HG03066 (cell line): ENCODE data around the gene ATP1B3.
"Not testable (repeated sequence)": the region's sequence is repeated elsewhere in the genome, so short reads cannot be mapped to it uniquely, and the experiment has no call there.

Source experiments
- ATAC-seq: cut with Tn5 transposase; IDR thresholded peaks from one replicate; pipeline ENCODE4 v1.9.1; 2021; ENCODE audit warnings: low read depth; ENCODE audit not compliant: unreplicated experiment

Gene ATP1B3

DNA sequence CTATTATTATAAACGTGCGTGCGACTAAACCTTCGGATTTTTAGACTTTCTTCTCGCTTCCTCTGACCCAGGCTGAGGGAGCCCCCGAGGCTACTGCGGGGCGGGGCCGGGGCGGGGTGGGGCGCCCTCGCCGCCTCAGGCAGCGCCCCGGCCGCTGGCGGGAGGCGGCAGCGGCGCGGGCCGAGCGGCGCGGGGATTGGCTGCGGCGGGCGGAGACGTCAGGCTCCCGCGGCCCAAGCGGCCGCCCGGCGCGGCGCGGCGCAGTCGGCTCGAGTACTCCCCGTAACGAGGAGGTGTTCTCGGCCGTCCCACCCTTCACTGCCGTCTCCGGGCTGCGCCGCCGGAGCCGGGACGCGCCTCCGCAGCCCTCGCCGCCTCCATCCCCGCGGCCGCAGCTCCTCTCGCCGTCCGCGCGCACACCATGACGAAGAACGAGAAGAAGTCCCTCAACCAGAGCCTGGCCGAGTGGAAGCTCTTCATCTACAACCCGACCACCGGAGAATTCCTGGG is at the start of gene ATP1B3:
Gene ATP1B3 (plus strand): TSS at position 263 of the 510 bp plus-strand sequence. CDS start 159 bp downstream, at position 422.
- ATAC-seq: peak; percentile 63

DNA sequence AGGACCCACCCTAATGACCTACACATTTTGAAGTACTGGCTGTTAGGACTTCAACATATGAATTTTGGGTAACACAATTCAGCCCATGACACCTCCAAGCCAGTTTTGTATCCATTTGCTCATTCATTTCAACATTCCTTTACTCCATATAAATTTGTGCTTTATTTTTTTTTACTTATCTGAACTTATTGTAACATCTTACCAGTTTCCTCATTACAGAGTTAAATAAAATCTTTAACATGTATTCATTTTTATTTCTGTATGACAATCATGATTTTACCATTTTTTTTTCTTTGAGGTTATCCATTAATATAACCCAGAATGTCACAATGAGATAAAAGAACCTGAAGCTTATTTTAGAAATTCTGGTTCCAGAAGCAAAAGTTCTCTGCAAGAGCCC is 48.0 kb upstream of the ATP1B3 start:
- ATAC-seq: no peak

DNA sequence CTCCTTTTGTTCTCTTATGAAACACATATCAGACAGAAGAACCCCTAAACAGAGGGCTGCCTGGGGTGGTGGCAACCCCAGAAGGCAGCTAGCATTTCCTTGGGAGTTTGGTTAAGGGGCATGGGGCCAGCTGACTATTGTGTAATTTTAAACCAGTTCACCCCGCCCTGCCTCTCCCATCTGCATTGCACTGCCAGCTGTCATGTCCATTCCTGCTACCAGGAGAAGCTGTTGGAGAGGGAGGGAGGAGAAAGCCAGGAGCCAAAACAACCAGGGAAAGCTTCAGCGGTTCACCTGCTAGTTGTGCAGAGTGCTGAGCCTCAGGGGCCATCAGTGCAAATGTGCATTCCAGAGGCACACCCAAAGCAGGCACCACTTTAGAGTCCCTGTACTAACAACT is 47.6 kb upstream of the ATP1B3 start:
- no peak for ATAC-seq

DNA sequence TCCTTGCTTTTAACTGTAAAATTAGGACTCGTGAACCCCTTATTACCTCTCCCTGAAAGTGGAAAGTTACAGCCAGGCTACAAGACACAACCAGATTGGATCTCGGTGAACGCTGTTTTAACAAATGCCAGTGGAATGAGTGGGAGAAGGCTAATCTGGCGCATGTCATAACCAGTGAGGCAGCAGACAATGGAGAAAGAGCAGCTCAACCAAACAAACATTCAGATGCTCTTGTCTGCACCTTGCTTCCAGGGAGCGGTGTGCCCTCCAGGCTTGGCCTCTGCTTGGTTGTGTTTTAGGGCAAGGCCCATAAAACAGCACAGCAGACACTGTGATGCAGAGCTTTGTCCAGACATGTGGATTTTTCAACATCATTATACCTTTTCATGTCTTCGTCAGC is 45.9 kb upstream of the ATP1B3 start:
- no peak for ATAC-seq

DNA sequence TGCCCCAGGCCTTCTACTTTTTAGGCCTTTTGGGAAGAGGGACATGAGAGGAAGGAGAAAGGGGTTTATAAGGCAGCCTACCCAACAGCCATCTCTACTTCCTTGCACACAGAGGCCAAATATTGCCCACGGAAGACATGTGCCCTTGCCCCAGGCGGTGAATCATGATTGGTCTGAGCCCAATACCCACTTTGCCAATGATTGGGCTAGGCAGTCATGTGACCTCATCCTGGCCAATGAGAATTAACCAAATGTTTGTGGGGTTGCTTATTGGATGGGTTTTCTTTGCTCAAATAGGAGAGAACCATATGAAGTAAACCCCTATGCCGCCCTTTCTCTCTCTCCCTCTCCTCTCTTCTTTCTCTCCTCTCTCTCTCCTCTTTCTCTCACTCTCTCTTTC is 42.2 kb upstream of the ATP1B3 start:
- no peak for ATAC-seq

DNA sequence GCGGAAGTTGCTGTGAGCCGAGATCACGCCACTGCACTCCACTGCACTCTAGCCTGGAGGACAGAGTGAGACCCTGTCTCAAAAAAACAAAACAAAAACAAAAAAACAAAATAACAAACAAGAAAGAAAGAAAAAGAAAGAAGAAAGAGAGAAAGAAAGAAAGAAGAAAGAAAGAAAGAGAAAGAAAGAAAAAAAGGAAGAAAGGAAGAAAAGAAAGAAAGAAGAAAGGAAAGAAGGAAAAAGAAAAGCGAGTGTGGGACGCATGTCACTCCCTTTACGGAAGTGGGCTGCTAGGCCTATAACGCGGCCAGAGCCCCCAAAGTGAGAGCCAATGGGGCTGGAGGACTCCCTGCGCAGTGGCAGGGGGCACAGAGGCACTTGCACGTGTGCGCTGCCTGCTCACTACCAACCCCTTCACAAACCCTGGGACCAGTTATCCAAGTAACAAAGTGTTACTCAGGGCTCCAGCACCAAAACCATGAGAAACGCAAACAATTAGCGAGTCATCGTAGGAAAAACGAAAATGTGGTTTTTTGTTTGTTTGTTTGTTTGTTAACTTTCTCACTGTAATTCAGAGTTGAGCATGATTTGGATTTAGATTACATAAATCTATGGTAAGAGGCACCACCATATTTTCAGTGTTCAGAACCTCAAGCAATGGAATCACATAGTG is 40.8 kb upstream of the ATP1B3 start:
- ATAC-seq: no peak

DNA sequence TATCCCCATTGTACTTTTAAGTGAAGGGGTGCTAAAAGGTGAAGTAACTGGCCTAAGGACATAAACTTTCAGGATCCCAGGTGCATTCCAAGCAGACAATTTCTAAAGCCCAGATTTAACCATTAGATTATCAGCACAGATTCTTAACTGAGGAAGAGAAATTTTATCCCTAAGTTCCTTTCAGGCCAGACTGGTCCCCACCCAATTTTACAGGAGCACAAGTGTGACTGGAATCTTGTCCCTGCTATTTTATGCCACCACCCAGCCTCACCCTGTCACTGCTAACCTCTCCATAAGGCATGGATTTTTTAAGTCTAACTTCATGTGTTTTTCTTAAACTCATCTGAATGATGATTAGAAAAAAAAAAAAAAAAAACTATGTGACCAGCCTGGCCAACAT is 37.1 kb upstream of the ATP1B3 start:
- no peak for ATAC-seq

DNA sequence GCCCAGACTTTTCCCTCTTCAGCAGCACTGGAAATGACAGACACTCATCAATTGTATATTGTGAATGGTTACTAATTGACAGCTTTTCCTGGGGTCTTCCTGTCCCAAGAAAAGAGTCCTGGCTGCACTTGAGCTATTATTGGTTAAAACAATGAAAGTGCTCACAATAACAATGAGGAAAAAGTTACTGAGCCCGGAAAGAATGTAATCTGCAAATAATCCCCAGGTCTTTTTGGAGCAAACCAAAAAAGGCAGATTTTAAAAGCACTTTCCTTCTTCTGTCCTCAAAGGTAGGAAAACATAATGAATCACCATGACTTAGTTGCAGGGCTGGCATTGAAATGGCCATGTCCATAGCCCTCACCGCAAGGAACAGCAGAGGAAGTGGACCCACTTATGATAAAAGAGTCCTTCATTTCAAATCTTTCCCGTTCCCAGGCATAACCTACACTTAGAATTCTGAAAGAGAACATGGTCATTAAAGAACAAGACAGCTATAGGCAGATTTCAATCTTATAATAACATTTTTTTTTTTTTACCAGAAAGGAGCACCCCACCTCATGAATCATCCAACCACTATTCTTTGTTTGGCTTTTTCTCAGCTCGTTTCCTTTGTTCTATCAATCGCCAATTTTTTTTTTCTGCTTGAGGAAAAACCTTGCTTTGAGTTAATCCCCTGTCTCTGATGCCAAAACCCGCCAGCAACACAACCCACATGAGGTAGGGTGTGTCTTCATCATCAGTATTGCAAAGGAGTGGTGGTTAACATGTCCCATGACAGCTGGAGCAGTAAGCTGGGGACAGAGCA is 35.5 kb upstream of the ATP1B3 start:
- ATAC-seq: no peak

DNA sequence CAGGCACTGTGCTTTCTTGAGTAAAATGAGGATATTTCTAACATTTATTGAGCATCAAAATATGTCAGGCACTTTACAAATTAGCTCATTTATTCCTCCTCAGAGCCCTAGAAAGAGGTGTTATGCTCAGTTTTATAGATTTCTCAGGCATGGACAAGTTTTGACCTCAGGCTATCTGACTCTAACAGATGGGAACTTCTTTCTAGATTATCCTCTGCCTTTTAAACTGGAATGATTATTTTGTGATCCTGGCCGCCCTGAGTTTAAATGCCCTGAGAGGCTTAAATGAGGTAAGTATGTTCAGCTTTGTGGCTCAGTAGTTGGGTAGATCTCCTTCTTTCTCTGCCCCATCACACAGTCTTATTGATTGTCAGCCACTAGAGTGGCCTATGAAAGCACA is 32.3 kb upstream of the ATP1B3 start:
- ATAC-seq: no peak

DNA sequence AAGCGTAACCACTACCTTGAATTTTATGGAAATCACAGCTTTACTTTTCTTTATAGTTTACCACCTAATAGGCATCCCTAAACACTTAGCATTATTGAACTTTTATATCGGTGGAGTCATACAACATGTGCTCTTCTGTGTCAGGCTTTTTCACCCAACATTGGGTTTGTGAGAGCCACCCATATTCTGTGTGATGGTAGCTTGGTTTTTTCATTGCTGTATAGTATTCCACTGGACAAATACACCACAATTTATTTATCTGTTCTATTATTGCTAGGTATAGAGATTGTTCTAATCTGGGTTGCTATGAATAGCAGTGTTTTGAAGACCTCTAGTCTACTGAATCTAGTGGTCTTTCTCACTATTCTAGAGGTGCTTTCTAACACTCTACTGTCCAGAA is 31.6 kb upstream of the ATP1B3 start:
- ATAC-seq: no peak

DNA sequence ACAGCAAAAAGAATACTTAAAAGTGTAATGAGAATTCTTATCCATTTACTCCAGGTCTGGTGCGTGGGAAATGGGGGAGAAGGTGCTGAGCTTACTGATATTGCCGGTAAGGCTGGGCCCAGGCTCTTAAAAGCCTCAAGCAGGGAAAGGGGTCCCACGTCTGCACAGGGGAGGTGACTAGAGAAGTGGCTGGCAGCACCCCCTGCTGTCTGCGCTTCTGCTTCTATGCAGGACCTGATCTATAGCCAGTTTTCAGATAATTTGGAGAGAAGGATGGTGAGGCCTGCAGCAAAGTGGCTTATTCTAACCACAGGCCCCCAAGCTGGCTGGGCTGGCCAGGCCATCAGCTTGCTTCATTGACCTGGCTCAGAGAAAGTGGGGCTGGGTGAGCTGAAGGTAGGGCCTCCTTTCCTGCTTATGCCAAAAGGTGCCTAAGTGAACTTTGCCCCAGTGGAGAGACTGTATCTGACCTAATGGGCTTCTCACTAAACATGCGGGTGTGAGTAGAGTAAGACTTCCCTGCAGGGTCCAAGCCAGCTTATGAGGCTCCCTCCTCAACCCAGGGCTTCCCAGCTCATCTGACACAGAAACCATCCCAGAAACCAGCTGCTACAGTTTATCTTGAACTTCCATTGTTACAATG is 30.9 kb upstream of the ATP1B3 start:
- no peak for ATAC-seq

DNA sequence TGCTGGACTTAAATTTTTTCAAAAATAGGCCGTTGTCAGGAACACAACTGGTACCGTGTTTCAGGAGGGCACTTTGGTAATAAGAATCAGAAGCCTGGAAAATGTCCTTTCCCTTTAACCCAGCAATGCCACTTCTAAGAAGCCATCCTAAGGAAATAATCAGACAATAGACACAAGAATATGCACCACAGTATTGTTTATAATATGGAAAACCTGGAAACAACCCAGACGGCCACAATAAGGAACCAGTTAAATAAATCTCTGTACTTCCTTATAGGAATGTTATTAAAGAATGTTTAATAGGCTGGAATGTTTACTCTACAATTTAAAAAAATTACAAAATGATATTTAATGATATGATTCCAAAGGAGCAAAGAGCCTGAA is 30.4 kb upstream of the ATP1B3 start:
- ATAC-seq: no peak

DNA sequence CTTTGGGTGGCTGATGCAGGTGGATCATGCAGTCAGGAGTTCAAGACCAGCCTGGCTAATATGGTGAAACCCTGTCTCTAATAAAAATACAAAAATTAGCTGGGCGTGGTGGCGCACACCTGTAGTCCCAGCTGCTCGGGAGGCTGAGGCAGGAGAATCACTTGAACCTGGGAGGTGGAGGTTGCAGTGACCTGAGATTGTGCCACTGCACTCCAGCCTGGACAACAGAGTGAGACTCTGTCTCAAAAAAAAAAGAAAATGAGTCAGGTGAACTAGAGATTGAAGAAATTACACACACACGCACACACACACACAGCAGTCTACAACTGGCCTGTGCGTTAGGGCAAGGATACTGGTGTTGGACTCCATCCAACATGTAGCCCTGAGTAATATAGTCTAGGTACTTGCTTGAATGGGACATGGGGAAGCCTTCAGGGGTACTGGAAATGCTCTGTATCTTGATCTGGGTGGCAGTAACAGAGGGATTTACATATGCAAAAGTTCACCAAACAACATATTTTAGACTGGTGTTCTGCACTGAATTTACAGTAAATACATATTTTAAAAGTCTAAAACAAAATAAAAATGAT is 28.2 kb upstream of the ATP1B3 start:
- ATAC-seq: not testable (repeated sequence)

DNA sequence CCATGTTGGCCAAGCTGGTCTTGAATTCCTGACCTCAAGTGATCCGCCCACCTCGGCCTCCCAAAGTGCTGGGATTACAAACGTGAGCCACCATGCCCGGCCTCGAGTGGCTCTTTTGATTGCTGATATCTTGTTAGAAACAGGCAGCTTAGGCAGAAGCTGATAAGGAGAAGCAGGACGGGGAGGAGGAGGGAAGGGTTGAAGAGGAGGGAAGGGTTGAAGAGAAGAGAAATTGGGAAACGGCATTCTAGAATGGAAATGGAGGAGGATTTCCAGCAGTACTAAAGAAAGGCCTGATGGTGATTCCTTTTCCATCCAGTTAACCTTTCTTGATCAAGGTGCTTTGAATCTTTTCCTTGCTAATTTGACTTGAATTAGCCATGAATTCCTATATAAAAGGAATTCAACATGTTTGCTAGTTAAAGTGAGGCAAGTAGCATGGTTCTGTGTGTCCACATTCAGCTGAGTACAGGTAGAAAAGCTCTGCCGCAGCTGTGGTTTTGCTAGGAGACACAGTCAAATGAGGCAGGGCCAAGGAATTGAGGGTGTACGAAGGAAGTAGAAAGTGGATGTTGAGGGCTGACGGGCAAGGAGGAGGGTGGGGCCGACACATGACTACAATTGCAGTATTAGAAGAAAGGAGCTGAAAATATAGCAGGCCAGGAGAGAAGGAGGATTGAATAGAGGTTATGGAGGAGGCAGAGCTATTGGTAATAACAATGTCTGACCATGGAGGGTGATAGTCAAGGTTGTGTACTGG is 27.2 kb upstream of the ATP1B3 start:
- no peak for ATAC-seq

DNA sequence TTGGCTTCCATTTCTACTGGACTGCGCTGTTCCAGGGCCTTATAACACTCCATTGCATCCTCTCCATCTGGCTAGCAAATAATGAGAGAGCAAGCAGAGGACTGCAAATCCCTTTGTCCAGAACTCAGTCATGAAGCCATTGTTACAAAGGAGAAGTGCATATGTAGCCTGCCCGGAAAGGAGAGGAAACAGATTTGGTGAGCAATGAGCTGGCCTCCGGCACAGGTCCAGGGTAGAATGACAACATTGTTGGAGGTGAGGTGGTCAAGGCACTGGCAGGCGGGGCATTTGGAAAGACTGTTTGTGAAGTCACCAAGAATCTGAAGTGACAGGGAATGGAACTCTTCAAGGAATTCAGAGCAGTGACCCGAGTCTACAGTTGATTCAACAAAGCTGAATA is 25.0 kb upstream of the ATP1B3 start:
- ATAC-seq: no peak

DNA sequence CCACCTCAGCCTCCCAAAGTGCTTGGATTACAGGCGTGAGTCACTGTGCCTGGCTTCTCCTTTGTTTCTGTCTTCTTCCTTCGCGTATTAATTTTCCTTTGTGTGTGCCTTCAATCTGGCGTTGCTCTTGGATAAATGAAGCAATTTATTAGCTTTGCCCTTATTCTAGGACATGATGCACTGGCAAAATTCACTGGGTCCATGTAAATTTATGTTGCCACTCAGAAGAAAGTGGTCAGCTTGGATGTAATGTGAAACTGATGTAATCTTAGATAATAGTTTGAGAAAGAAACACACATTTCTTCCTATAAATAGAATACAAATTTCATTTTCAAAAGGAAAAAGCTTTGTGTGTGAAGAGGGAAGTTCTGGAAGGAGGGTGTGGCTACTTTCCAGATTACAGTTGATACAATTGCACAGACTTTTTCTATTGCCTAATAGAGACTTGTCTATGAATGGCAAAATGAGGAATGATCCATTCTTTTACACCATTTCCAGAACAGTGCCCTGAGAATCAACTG is 23.3 kb upstream of the ATP1B3 start:
- ATAC-seq: no peak

DNA sequence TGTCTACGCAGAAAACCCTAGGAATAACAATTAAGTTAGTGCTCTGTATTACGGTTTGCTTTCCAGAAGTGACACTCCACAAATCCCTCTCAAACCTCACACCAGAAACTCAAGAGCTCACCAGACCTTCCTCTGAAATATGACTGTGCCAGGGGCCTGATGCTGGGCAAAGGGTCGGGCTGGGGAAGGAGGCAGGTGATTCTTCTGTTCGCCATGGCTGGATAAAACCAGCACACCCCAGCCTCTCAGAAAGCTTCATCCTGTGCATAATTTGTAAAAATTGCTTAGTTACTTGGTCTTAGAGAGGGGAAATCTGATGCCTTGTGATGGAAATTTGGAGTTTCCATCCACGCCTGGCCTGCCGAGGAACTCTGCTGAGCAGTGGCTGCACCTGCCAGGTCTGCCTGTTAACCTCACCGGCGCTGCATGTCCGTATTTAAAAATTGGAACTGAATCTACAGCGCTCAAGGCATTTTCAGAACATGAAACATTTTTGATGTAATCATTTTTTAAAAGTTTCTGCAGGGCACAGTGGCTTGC is 22.7 kb upstream of the ATP1B3 start:
- ATAC-seq: no peak

DNA sequence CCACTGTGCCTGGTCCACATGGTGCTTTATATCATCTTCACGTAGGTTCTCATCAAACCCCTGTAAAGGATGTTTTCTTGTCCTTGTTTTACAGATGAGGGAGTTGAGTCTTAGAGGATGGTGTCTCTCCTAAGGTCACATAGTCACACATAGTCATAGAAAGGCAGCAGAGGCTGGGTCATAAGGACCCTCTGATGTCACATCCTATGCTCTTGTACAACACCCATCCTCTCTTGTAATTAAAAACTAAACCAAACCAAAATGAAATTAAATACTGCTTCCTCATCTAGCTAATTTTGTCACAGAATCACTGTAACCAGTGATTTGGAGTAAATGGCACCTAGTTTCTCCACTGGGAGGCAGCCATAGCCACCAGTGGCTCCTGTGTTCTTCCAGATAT is 21.8 kb upstream of the ATP1B3 start:
- ATAC-seq: no peak

DNA sequence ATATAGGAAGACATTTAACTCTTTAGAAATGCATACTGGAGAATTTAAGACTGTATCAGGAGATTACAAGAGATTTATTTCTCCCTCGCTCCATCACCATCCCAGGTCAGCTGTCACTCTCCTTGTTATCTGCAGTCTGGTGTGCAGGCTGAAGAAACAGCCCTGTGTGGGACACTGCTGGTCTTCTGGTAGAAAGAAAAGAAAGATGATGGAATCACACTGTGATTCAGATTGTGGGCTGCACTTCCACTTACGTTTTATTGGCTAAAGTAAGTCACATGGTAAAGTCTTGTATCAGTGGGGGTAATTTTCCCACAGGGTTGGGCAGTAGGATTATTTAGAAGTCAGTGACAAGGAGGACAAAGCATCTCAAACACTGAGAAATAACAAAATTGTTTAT is 18.1 kb upstream of the ATP1B3 start:
- no peak for ATAC-seq

DNA sequence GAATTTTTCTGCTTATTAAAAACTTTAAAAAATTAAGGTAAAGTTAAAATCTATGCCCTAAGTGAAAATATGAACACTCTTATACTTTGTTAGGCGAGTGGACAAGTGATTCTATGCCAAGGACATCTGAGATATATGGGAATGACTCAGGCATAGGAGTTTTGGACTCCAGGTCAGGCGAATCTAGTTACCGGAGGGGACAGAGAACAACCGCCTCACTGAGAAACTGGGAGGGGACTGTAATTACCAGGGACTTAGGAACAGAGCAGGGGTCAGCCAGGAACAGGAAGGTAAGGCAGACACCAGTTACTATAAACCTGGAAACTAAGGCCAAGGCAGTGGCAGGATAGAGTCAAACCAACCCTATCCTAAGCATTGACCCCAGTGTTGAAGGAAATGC is 16.8 kb upstream of the ATP1B3 start:
- no peak for ATAC-seq
